Fibroblast of lung (primary cell): Measurements from ENCODE around the gene CBLC. TPM values are rescaled to one million over a fixed set of nuclear protein-coding genes. Genes with fewer than 3 reads are reported as not detected.

ENCODE experiments used
- DNase-seq, 2 donors: peaks; one replicate each; pipeline versions ENCODE4 v3.0.0 to v3.0.0-alpha.2; 2010; ENCODE audit warnings: low read depth in 2 of 2
- H2AFZ ChIP-seq: 2 replicates; pipeline ENCODE4 v1.5.1; 2012; ENCODE audit warnings: low read length, control low read depth, inconsistent platforms
- H3K27ac ChIP-seq: 2 replicates; pipeline ENCODE4 v1.5.1; 2011; ENCODE audit warnings: low read length, control low read depth; ENCODE audit not compliant: insufficient read depth
- H3K27me3 ChIP-seq: 2 replicates; pipeline ENCODE4 v1.5.1; 2011; ENCODE audit warnings: mild to moderate bottlenecking, low read length; ENCODE audit not compliant: control insufficient read depth, insufficient read depth
- H3K36me3 ChIP-seq: 2 replicates; pipeline ENCODE4 v1.5.1; 2011; ENCODE audit warnings: low read length; ENCODE audit not compliant: control insufficient read depth, insufficient read depth
- H3K4me1 ChIP-seq: 2 replicates; pipeline ENCODE4 v1.5.1; 2011; ENCODE audit warnings: low read length; ENCODE audit not compliant: control insufficient read depth, insufficient read depth; ENCODE audit errors: extremely low read depth
- H3K4me2 ChIP-seq: 2 replicates; pipeline ENCODE4 v1.5.1; 2011; ENCODE audit warnings: low read length, control low read depth; ENCODE audit not compliant: insufficient read depth; ENCODE audit errors: extremely low read depth
- H3K4me3 ChIP-seq, 4 experiments: fragments of 200-600 bp in 1 of 4; sonication (generic) in 1 of 4; replicated peaks in 1 of 4; 2 replicates each; pipeline ENCODE4 v1.5.1; 2011 to 2016; ENCODE audit warnings: low read length in 4 of 4, low read depth in 3 of 4, mild to moderate bottlenecking in 3 of 4, control low read depth in 2 of 4, inconsistent platforms in 1 of 4, mixed read lengths in 1 of 4; ENCODE audit not compliant: insufficient read depth in 1 of 4; ENCODE audit errors: control extremely low read depth in 1 of 4
- H3K79me2 ChIP-seq: 2 replicates; pipeline ENCODE4 v1.5.1; 2012; ENCODE audit warnings: mild to moderate bottlenecking, low read length, inconsistent platforms; ENCODE audit not compliant: control insufficient read depth, insufficient read depth
- H3K9ac ChIP-seq: 2 replicates; pipeline ENCODE4 v1.5.1; 2011; ENCODE audit warnings: mild to moderate bottlenecking, low read length, control low read depth; ENCODE audit not compliant: insufficient read depth
- H3K9me3 ChIP-seq: 2 replicates; pipeline ENCODE4 v1.5.1; 2012; ENCODE audit warnings: low read depth, low read length; ENCODE audit not compliant: control insufficient read depth, insufficient read depth
- H4K20me1 ChIP-seq: 2 replicates; pipeline ENCODE4 v1.5.1; 2011; ENCODE audit warnings: low read length; ENCODE audit not compliant: control insufficient read depth, insufficient read depth; ENCODE audit errors: extremely low read depth
- EZH2 ChIP-seq: IDR thresholded peaks from 2 replicates; pipeline ENCODE4 v1.5.1; 2012; ENCODE audit warnings: low read length, control low read depth, mild to moderate bottlenecking; ENCODE audit errors: missing control alignments
- polyA plus RNA-seq, 2 donors: library from polyadenylated mRNA; depleted of rRNA in 1 of 2; stranded (reverse) in 1 of 2; unstranded in 1 of 2; fragments of >200 nt; gene quantifications; 2 replicates each; pipeline ENCODE4 v1.2.1, GENCODE V29; 2011 to 2012; ENCODE audit warnings: missing spikeins in 1 of 2
- total RNA-seq: library from RNA; depleted of rRNA; stranded (reverse); fragments of >200 nt; gene quantifications from 2 replicates; pipeline ENCODE4 v1.2.1, GENCODE V29; 2014
- TF ChIP-seq, protein P1 (sequence below), 2 donors: IDR thresholded peaks in 1 of 2; conservative IDR thresholded peaks in 1 of 2; 1 replicate in 1 of 2; 2 replicates in 1 of 2; pipeline ENCODE4 v1.5.1; 2011 to 2012; ENCODE audit warnings: low read length in 2 of 2, control low read depth in 1 of 2, inconsistent platforms in 1 of 2, low read depth in 1 of 2, mild to moderate bottlenecking in 1 of 2

Gene CBLC
- total and polyA plus RNA-seq, 2 donors (not counting 1 experiment from before 2014, with no cell fraction given) = 0.33 TPM; not detected in 1

GRCh38 chr19:44839276-44839675 lies 61.6 kb downstream of the CBLC start:
- Histone ChIP-seq H3K79me2 (no peaks in the 10 kb centered on the region), H3K27me3 (no peaks in the 10 kb centered on the region), H3K4me3 (no peak overlapping the region), H3K27ac (no peak overlapping the region), H3K9ac (no peak overlapping the region), H2AFZ (no peak overlapping the region), H3K4me2 (no peak overlapping the region), H3K4me1 (no peaks in the 10 kb centered on the region), H4K20me1 (no peaks in the 10 kb centered on the region), H3K9me3 (no peaks in the 10 kb centered on the region), H3K36me3 (no peaks in the 10 kb centered on the region)
- no peak for DNase-seq
- TF ChIP-seq EZH2 = no peak
- TF ChIP-seq, protein P1, sequence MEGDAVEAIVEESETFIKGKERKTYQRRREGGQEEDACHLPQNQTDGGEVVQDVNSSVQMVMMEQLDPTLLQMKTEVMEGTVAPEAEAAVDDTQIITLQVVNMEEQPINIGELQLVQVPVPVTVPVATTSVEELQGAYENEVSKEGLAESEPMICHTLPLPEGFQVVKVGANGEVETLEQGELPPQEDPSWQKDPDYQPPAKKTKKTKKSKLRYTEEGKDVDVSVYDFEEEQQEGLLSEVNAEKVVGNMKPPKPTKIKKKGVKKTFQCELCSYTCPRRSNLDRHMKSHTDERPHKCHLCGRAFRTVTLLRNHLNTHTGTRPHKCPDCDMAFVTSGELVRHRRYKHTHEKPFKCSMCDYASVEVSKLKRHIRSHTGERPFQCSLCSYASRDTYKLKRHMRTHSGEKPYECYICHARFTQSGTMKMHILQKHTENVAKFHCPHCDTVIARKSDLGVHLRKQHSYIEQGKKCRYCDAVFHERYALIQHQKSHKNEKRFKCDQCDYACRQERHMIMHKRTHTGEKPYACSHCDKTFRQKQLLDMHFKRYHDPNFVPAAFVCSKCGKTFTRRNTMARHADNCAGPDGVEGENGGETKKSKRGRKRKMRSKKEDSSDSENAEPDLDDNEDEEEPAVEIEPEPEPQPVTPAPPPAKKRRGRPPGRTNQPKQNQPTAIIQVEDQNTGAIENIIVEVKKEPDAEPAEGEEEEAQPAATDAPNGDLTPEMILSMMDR (conservative IDR thresholded peaks at IDR 0.05 in 1 of 2, IDR thresholded peaks at IDR 0.05 in 1 of 2; ENCODE audit: low read depth in 1 of 2, low read length in 2 of 2) = no peak

DNA sequence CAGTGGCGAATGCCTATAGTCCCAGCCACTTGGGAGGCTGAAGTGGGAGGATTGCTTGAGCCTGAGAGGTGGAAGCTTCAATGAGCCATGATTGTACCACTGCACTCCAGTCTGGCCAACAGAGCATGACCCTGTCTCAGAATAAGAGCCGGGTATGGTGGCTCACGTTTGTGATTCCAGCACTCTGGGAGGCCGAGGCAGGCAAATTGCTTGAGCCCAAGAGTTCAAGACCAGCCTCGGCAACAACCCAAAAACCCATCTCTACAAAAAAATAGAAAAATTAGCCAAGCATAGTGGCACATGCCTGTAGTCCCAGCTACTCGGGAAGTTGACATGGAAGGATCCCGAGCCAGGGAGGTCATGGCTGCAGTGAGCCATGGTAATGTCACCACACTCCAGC lies 63.1 kb downstream of the CBLC start:
- Histone ChIP-seq H3K27me3 (no peaks in the 10 kb centered on the region), H3K27ac (no peak overlapping the region), H3K9ac (no peak overlapping the region), H3K79me2 (no peaks in the 10 kb centered on the region), H3K4me1 (peaks cover 4% of the 10 kb centered on the region), H2AFZ (no peak overlapping the region), H3K4me2 (no peak overlapping the region), H3K36me3 (no peaks in the 10 kb centered on the region), H4K20me1 (no peaks in the 10 kb centered on the region), H3K4me3 (no peak overlapping the region), H3K9me3 (no peaks in the 10 kb centered on the region)
- DNase-seq = no peak
- TF ChIP-seq, protein P1 (conservative IDR thresholded peaks at IDR 0.05 in 1 of 2, IDR thresholded peaks at IDR 0.05 in 1 of 2; ENCODE audit: low read depth in 1 of 2, low read length in 2 of 2) = no peak
- TF ChIP-seq EZH2 = no peak

DNA sequence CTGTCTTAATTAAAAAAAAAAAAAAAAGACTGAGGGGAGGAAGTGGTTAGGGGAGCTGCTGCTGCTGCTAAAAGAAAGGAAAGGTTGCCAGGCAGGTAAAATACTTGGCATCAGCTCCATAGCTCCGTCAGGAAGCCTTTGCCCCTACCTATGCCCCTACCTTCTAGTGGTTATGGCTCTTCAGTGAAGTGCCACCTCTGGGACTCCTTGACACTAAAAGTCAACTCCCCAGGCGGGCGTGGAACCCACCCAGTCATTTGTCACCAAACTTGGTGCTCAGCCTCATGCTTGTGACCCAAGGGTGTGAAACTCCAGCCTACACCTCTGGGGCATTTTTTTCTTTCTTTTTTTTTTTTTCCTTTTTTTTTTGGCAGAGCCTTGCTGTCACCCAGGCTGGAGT lies 63.5 kb downstream of the CBLC start:
- no peak overlapping the region for H3K27ac ChIP-seq
- H3K36me3 ChIP-seq = no peaks in the 10 kb centered on the region
- no peaks in the 10 kb centered on the region for H4K20me1 ChIP-seq
- no peaks in the 10 kb centered on the region for H3K9me3 ChIP-seq
- peaks cover under 1% of the 10 kb centered on the region for H3K79me2 ChIP-seq
- H3K4me2 ChIP-seq = no peak overlapping the region
- H3K4me3 ChIP-seq = no peak overlapping the region
- H3K27me3 ChIP-seq = no peaks in the 10 kb centered on the region
- no peak overlapping the region for H2AFZ ChIP-seq
- no peak overlapping the region for H3K9ac ChIP-seq
- TF ChIP-seq EZH2 = no peak
- TF ChIP-seq, protein P1 (conservative IDR thresholded peaks at IDR 0.05 in 1 of 2, IDR thresholded peaks at IDR 0.05 in 1 of 2; ENCODE audit: low read depth in 1 of 2, low read length in 2 of 2) = no peak
- H3K4me1 ChIP-seq = peaks cover 4% of the 10 kb centered on the region
- DNase-seq = no peak
